ENCODE results near the gene COL25A1. TPM values are rescaled to one million over a fixed set of nuclear protein-coding genes. Genes with fewer than 3 reads are reported as not detected.

COL25A1 gene
- total RNA-seq, 1 experiment from 2014 or later = 4.2 TPM

DNA sequence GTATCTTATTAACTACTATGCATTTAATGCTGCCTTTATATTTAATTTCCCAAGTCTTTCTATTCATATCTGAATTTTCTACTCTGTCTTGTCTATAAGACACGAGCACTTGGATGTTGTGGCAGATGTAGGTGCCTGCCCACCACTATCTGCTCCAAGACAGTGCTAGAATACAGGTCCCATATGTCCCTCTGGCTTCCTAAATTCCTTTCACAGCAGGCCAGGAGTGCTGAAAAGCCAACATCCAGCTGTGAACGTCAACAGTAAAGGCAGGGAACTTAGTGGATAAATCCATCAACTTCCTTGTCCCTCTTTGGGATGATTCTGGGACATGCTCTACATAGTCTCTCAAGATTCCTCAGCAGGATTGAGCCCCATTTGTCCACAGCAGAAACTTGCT lies 294.5 kb downstream of the COL25A1 start:
- H3K18ac ChIP-seq (ENCODE audit: insufficient read length, low read depth, low read length) = no peak overlapping the region
- Mint-ChIP-seq H3K27ac (peak overlapping the region in 1 of 3 experiments; percentile 36; a peak in 2 of 7 replicates), H3K27me3 (ENCODE audit: low read depth) (no peaks in the 10 kb centered on the region), H3K4me3 (no peak overlapping the region), H3K4me1 (peaks cover 30 to 33% of the 10 kb centered on the region in 2 experiments), H3K36me3 (ENCODE audit: insufficient read depth in 1 of 3, low read depth in 3 of 3) (no peaks in the 10 kb centered on the region), H3K9me3 (peaks cover 0 to 4% of the 10 kb centered on the region in 2 experiments; a peak in 2 of 5 replicates)
- no peak overlapping the region for H2BK120ac ChIP-seq (ENCODE audit: low read depth, low read length, poor library complexity, severe bottlenecking)
- no peak overlapping the region for H2BK15ac ChIP-seq (ENCODE audit: low read depth, low read length)
- H3K9ac ChIP-seq (ENCODE audit: extremely low read depth, insufficient read length, low read length) = no peak overlapping the region
- H3K4me1 ChIP-seq (ENCODE audit: insufficient read depth, low read length) = peaks cover 4% of the 10 kb centered on the region; the same call in 1 of the 2 replicates
- H2BK20ac ChIP-seq (ENCODE audit: low read depth, low read length, poor library complexity, severe bottlenecking) = no peak overlapping the region
- H3K4me2 ChIP-seq (ENCODE audit: insufficient read depth, insufficient read length, low read length) = no peak overlapping the region
- no peak overlapping the region for H4K91ac ChIP-seq (ENCODE audit: insufficient read length, low read depth, low read length)
- DNase-seq = peak; percentile 48
- no peaks in the 10 kb centered on the region for H4K20me1 ChIP-seq (ENCODE audit: control insufficient read depth, insufficient read depth, insufficient read length)
- no peak overlapping the region for H4K5ac ChIP-seq (ENCODE audit: insufficient read length, low read depth, low read length)
- H4K8ac ChIP-seq (replicated peaks; ENCODE audit: insufficient read length, low read depth, low read length) = no peak overlapping the region
- H3K4ac ChIP-seq (ENCODE audit: low read depth, low read length) = no peak overlapping the region
- H3K79me1 ChIP-seq (ENCODE audit: insufficient read depth, low read depth, low read length, poor library complexity, severe bottlenecking) = no peaks in the 10 kb centered on the region
- no peak overlapping the region for H2BK12ac ChIP-seq (ENCODE audit: insufficient read length, low read depth, low read length)
- H2AFZ ChIP-seq (ENCODE audit: low read length) = no peak overlapping the region
- H3K23me2 ChIP-seq (ENCODE audit: insufficient read length, low read depth, low read length, poor library complexity, severe bottlenecking) = no peaks in the 10 kb centered on the region
- no peak overlapping the region for H3K23ac ChIP-seq (ENCODE audit: insufficient read length, low read depth, low read length)
- H2BK5ac ChIP-seq (ENCODE audit: insufficient read length, low read length) = no peak overlapping the region
- TF ChIP-seq, protein P1, sequence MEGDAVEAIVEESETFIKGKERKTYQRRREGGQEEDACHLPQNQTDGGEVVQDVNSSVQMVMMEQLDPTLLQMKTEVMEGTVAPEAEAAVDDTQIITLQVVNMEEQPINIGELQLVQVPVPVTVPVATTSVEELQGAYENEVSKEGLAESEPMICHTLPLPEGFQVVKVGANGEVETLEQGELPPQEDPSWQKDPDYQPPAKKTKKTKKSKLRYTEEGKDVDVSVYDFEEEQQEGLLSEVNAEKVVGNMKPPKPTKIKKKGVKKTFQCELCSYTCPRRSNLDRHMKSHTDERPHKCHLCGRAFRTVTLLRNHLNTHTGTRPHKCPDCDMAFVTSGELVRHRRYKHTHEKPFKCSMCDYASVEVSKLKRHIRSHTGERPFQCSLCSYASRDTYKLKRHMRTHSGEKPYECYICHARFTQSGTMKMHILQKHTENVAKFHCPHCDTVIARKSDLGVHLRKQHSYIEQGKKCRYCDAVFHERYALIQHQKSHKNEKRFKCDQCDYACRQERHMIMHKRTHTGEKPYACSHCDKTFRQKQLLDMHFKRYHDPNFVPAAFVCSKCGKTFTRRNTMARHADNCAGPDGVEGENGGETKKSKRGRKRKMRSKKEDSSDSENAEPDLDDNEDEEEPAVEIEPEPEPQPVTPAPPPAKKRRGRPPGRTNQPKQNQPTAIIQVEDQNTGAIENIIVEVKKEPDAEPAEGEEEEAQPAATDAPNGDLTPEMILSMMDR (conservative IDR thresholded peaks at IDR 0.05) = no peak
- no peak overlapping the region for H3K27ac ChIP-seq (ENCODE audit: insufficient read length, low read depth, low read length)
- H3K79me2 ChIP-seq (ENCODE audit: insufficient read depth, low read length) = no peaks in the 10 kb centered on the region
- H3K27me3 ChIP-seq (ENCODE audit: insufficient read depth, low read length) = no peaks in the 10 kb centered on the region
- no peak overlapping the region for H2AK5ac ChIP-seq (ENCODE audit: insufficient read length, low read length)
- no peaks in the 10 kb centered on the region for H3K9me3 ChIP-seq (ENCODE audit: control insufficient read depth, low read depth, low read length)
- no peak overlapping the region for H3K56ac ChIP-seq (ENCODE audit: insufficient read length, low read depth, low read length)
- no CpG with 5 or more reads among the region's 2 CpGs for WGBS (ENCODE audit: extremely low coverage, insufficient read length, low lambda C conversion rate)
- H3T11ph ChIP-seq (ENCODE audit: low read length) = no peak overlapping the region
- no peak overlapping the region for H3K14ac ChIP-seq (ENCODE audit: insufficient read depth, low read length)
